GM18861 (cell line): ENCODE data around the gene C3orf20.

Experiments used
- ATAC-seq: cut with Tn5 transposase; IDR thresholded peaks from one replicate; pipeline ENCODE4 v1.9.1; 2021; ENCODE audit not compliant: unreplicated experiment

C3orf20 gene

DNA sequence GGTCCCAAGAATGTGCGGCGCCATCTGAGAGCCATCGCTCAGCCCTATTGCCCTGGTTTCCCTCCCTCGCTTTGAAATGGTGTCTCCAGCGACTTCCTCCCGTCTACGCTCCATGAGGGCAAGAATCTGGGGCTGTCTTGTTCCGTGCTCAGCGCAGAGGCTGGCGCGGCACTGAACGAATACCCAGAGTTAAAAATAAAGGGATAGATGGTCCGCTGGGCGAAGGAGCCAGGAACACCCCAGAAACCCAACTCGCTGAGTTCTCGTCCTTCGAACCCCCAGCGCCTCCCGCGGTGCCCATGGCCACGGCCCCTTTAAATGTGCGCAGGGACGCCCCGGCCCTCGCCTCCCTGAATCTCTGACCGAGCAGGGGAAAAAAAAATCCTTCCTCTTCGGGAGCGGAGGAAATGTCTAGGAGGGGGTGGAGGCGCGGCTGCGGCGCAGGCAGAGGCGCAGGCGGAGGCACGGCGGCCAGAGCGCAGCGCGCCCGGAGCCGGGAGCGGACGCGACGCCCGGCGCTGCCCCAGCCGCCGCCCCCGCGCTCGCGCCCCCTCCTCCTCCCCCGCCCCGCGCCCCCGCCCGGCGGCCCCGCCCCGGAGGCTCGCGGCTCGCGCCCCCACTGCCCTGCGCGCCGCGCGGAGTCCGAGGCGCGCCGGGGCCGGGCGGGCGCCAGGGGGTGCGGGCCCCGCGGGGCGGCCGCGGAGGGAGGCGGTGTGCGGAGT is 135.3 kb downstream of the C3orf20 start:
- ATAC-seq: no peak

- ATAC-seq: no peak
Measured at GRCh38 chr3:14810801-14811661, 136.1 kb downstream of the C3orf20 start.

GRCh38 chr3:14811684-14812083 is 136.7 kb downstream of the C3orf20 start:
- ATAC-seq: no peak

DNA sequence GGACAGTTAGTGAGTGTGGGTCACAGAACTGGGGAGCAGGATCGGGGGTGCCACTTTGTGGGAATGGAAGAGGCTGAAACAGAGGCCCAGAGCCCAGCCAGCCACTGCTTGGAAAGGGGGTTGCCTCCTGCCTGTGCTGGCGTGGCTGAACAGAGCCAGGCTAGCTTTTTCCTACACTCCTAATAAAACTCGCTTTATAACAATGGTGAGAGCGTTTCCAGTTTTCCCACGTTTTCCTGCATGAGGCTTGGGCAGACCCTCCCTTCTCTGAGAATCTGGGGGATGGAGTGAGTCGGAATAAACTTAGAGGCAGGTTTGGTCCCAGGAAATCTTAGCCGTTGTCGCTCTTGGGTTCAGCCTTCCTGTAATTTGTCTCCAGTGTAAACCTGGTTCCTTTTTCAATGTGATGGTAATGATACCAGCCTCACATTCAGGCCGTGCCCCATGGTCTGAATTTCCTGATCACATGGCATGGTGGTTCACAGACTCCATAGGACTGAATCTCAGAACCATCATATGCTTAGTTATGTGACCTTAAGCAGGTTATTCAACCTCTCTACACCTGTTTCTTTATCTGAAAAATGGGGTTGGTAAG is 137.4 kb downstream of the C3orf20 start:
- no peak for ATAC-seq

GRCh38 chr3:14814411-14814871 is 139.5 kb downstream of the C3orf20 start:
- ATAC-seq: no peak

- no peak for ATAC-seq
Measured at GRCh38 chr3:14816359-14816758, 141.4 kb downstream of the C3orf20 start.

DNA sequence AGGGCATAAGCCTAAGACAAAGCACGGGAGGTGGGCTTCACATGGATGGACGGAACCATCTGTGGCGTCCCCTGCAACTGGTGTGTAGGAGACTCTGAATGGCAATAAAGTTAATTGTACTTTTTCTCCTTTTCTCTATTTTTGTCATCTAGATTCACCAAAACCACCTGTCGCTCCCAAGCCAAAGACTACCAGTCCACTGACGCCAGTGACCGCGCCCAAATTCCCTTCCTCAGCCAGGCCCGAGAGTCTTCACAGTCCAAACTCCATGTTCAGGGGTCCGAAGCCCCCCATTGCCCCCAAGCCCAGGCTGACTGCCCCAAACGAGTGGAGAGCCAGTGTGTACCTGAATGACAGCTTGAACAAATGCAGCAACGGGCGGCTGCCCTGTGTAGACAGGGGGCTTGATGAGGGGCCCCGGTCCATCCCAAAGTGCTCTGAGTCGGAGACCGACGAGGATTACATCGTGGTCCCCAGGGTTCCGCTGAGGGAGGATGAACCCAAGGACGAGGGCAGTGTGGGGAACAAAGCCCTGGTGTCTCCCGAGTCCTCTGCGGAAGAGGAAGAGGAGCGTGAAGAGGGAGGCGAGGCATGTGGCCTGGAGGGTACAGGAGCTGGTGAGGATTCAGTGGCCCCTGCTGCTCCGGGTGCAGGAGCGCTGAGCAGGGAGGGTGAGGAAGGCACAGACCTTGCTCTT is 144.0 kb downstream of the C3orf20 start, which contains the start of gene FGD5:
Gene FGD5, plus strand, starts transcription at position 159 of the 697 bp plus-strand sequence. Its CDS starts 110 bp downstream, at position 269.
- ATAC-seq: no peak

GRCh38 chr3:14819671-14820070 is 144.7 kb downstream of the C3orf20 start:
- ATAC-seq: no peak

GRCh38 chr3:14820156-14820555 is 145.2 kb downstream of the C3orf20 start:
- ATAC-seq: no peak

GRCh38 chr3:14821151-14821550 is 146.2 kb downstream of the C3orf20 start:
- no peak for ATAC-seq

DNA sequence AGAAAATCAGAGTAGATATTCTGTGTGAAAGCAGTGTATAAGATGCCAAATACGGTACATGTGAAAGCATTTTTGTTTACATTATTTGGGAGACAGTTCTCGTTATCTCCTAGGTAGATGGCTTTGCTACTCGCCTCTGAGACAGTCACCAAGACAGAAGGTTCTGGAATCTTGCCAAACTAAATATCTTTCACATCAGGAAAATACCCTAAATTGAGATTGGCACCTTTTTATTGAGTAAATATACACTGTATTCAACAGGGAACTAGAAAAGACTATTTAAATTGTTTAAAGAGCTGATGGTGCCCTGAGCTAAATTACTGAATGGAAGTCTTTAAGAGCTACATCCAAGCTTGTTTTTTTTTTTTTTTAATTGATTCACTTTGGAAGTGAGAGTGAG is 147.2 kb downstream of the C3orf20 start:
- no peak for ATAC-seq
